Caco-2 (cell line): ENCODE results near the gene HIRIP3. TPM values are rescaled to one million over a fixed set of nuclear protein-coding genes. Genes with fewer than 3 reads are reported as not detected.

Experiments
- BruUV-seq: library from RNA; stranded (reverse); fragments of 400-500 nt; replicated peaks from 2 replicates; lab custom pipeline; 2021; lab: Mats Ljungman, UMichigan
- CTCF ChIA-PET: fragments of 300-600 bp; sonication (Branson Sonifier 250); formaldehyde crosslinking; loops from one replicate; lab custom pipeline; 2022; ENCODE audit warnings: antibody characterized with exemption; lab: Charles Lee
- POLR2A ChIA-PET: fragments of 300-600 bp; sonication (Branson Sonifier 250); formaldehyde crosslinking; loops from one replicate; lab custom pipeline; 2022; ENCODE audit warnings: antibody characterized with exemption; lab: Charles Lee
- DNase-seq, 2 experiments: peaks; one replicate each; pipeline versions ENCODE4 v3.0.0 to v3.0.0-alpha.2; 2020 to 2022
- H3K27me3 ChIP-seq: replicated peaks from 2 replicates; pipeline ENCODE4 v1.6.0; 2011; ENCODE audit warnings: low read length; ENCODE audit not compliant: control insufficient read depth, insufficient read depth
- H3K36me3 ChIP-seq: 2 replicates; pipeline ENCODE4 v1.5.1; 2011; ENCODE audit warnings: low read length; ENCODE audit not compliant: control insufficient read depth, insufficient read depth
- H3K4me1 ChIP-seq: fragments of 250-450 bp; sonication (Bioruptor Pico); 2 replicates; pipeline ENCODE4 v1.5.1; 2020; ENCODE audit warnings: mild to moderate bottlenecking
- H3K4me3 ChIP-seq: 2 replicates; pipeline ENCODE4 v1.5.1; 2011; ENCODE audit warnings: low read depth, mild to moderate bottlenecking, control low read depth, low read length
- H3K9me3 ChIP-seq: fragments of 250-450 bp; sonication (Bioruptor Pico); 2 replicates; pipeline ENCODE4 v1.5.1; 2020; ENCODE audit warnings: mild to moderate bottlenecking, moderate library complexity
- H3K27ac Mint-ChIP-seq: one replicate; pipeline ENCODE4 v1.8.0; 2022; ENCODE audit warnings: mixed read lengths; ENCODE audit not compliant: unreplicated experiment
- H3K27me3 Mint-ChIP-seq: one replicate; pipeline ENCODE4 v1.8.0; 2022; ENCODE audit warnings: mixed read lengths; ENCODE audit not compliant: insufficient read depth, unreplicated experiment
- H3K36me3 Mint-ChIP-seq: one replicate; pipeline ENCODE4 v1.8.0; 2022; ENCODE audit warnings: mild to moderate bottlenecking, mixed read lengths; ENCODE audit not compliant: insufficient read depth, unreplicated experiment
- H3K4me1 Mint-ChIP-seq: one replicate; pipeline ENCODE4 v1.8.0; 2022; ENCODE audit warnings: low read depth, mixed read lengths; ENCODE audit not compliant: unreplicated experiment
- H3K4me3 Mint-ChIP-seq: one replicate; pipeline ENCODE4 v1.8.0; 2022; ENCODE audit warnings: mild to moderate bottlenecking, moderate library complexity, mixed read lengths; ENCODE audit not compliant: unreplicated experiment
- H3K9me3 Mint-ChIP-seq: one replicate; pipeline ENCODE4 v1.8.0; 2022; ENCODE audit warnings: mixed read lengths; ENCODE audit not compliant: unreplicated experiment
- intact Hi-C: fragments of 100-400 bp; cut with micrococcal nuclease; formaldehyde crosslinking; loops from one replicate; pipeline ENCODE4 v1.10.0; 2022; ENCODE audit not compliant: unreplicated experiment
- total RNA-seq: library from RNA; stranded (reverse); gene quantifications from 2 replicates; pipeline ENCODE4 v1.2.3, GENCODE V29; 2022
- TF ChIP-seq, protein P1 (sequence below), 2 experiments: fragments of 200-600 bp in 1 of 2; IDR thresholded peaks; 1 replicate in 1 of 2; 2 replicates in 1 of 2; pipeline versions ENCODE4 v1.5.1 to v1.8.0; 2011 to 2022; ENCODE audit warnings: antibody characterized with exemption in 1 of 2, control low read depth in 1 of 2, inconsistent platforms in 1 of 2, low read depth in 1 of 2, low read length in 1 of 2, mild to moderate bottlenecking in 1 of 2, moderate library complexity in 1 of 2; ENCODE audit not compliant: insufficient read depth in 1 of 2, severe bottlenecking in 1 of 2, unreplicated experiment in 1 of 2

The HIRIP3 gene
- total RNA-seq, 1 experiment from 2014 or later: 23.3 TPM

DNA sequence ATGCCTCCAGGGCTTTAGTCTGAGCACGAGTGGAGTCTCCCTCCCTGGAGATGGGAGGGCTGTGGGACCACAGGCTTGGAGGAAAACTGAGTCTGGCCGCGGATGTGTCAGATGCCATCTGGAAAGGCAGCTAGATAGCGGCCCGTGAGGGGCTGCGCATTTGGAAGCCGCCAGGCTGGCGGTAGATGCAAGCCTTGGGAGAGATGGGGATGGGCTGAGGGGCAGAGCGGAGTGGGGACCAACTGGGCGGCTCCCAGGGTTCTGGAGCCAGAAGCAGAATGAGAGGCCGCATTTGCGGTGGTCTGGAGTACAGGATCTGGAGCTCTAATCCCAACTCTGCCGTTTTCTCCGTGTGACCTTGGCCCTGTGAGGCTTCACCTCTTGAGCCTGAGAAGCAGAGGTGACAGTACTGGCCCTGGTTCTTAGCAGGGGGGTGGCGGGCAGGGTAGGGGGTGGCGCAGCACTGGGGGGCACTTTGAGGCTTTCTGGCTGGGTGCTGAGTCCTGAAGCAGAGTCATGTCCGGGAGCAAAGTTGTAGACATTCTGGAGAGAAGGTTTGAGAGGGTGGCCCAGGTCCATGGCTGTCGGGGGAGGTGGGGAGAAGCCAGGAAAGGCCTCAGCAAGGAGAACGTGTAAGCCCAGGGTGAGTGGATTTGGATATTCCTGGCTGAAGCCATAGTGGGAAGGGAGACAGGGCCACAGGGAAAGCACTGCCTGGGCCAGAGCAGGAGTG is 7.4 kb upstream of the HIRIP3 start:
- DNase-seq: no peak
- no TSS peak for BruUV-seq
- Mint-ChIP-seq H3K4me3 (no peak overlapping the region), H3K9me3 (no peaks in the 10 kb centered on the region), H3K27me3 (no peaks in the 10 kb centered on the region), H3K36me3 (peaks cover 28% of the 10 kb centered on the region), H3K27ac (no peak overlapping the region), H3K4me1 (no peaks in the 10 kb centered on the region)
- TF ChIP-seq, protein P1, sequence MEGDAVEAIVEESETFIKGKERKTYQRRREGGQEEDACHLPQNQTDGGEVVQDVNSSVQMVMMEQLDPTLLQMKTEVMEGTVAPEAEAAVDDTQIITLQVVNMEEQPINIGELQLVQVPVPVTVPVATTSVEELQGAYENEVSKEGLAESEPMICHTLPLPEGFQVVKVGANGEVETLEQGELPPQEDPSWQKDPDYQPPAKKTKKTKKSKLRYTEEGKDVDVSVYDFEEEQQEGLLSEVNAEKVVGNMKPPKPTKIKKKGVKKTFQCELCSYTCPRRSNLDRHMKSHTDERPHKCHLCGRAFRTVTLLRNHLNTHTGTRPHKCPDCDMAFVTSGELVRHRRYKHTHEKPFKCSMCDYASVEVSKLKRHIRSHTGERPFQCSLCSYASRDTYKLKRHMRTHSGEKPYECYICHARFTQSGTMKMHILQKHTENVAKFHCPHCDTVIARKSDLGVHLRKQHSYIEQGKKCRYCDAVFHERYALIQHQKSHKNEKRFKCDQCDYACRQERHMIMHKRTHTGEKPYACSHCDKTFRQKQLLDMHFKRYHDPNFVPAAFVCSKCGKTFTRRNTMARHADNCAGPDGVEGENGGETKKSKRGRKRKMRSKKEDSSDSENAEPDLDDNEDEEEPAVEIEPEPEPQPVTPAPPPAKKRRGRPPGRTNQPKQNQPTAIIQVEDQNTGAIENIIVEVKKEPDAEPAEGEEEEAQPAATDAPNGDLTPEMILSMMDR (IDR thresholded peaks at IDR 0.05; ENCODE audit: insufficient read depth in 1 of 2, low read depth in 1 of 2, low read length in 1 of 2, severe bottlenecking in 1 of 2, unreplicated experiment in 1 of 2): no peak
- no peaks in the 10 kb centered on the region for H3K9me3 ChIP-seq
- ChIA-PET CTCF (no interaction called here), POLR2A (no interaction called here)
- H3K27me3 ChIP-seq: no peaks in the 10 kb centered on the region
- H3K4me1 ChIP-seq: no peaks in the 10 kb centered on the region
- H3K36me3 ChIP-seq: no peaks in the 10 kb centered on the region
- intact Hi-C loops: no loop called here
- no peak overlapping the region for H3K4me3 ChIP-seq

DNA sequence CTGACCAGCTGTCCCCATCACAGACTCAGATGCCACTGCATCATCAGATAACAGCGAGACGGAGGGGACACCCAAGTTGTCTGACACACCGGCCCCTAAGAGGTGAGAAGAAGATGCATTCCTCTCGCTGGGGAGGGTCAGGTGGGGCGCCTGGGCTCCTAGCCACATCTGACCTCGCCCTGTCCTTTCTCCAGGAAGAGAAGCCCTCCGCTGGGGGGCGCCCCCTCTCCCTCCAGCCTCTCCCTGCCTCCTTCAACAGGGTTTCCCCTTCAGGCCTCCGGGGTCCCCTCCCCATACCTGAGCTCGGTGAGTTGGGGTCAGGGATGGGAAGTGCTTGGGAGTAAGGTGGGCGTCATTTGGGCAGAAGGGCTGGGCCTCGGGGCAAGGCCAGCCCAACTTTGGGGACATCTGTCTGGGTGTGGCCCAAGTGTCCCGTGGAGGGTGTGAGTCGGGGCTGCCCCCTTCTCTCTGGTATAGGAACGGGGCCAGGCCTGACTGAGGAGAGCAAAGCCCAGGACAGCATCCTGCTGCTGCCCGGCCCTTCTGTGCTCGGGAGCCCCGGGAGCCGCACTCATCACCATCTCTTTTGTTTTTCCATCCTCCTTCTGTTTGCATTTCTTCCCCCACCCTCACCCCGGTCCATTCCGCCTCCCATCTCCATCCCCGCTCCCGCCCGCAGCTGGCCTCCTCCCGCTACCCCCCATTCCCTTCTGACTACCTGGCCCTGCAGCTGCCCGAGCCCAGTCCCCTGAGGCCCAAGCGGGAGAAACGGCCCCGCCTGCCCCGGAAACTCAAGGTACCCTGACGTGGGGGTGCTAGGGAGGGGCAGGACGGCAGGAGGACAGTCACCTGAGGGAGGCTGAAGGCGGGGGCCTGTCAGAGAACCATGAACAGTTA is 5.6 kb upstream of the HIRIP3 start:
- no peaks in the 10 kb centered on the region for H3K4me1 Mint-ChIP-seq
- H3K27me3 ChIP-seq: no peaks in the 10 kb centered on the region
- H3K4me3 ChIP-seq: no peak overlapping the region
- H3K27ac Mint-ChIP-seq: no peak overlapping the region
- POLR2A ChIA-PET: no interaction called here
- DNase-seq: no peak
- H3K36me3 Mint-ChIP-seq: peaks cover 36% of the 10 kb centered on the region
- no TSS peak for BruUV-seq
- H3K4me3 Mint-ChIP-seq: no peak overlapping the region
- no peaks in the 10 kb centered on the region for H3K9me3 Mint-ChIP-seq
- CTCF ChIA-PET: no interaction called here
- no peaks in the 10 kb centered on the region for H3K27me3 Mint-ChIP-seq
- intact Hi-C loops: no loop called here
- no peaks in the 10 kb centered on the region for H3K36me3 ChIP-seq
- no peaks in the 10 kb centered on the region for H3K9me3 ChIP-seq
- peaks cover 5% of the 10 kb centered on the region; the same call in 1 of the 2 replicates for H3K4me1 ChIP-seq
- TF ChIP-seq, protein P1 (IDR thresholded peaks at IDR 0.05; ENCODE audit: insufficient read depth in 1 of 2, low read depth in 1 of 2, low read length in 1 of 2, severe bottlenecking in 1 of 2, unreplicated experiment in 1 of 2): no peak

DNA sequence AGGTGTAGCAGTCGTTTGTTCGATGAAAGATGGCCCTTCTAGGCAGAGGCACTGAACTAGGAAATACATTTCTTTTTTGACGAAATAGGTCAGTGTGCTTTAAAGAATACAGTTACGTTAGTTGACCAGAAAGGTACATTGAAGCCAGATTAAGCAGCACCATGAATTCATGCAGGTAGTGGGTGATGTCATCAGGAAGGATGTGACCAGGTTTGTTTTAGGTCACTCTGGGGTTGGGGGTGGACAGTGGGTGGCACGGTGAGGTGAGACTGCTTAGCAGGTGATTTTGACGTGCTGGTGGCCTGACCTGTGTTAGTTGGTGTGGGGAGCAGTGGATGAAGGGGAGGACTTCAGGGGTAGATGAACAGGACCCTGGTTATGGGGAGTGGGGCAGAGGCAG is 4.2 kb upstream of the HIRIP3 start:
- CTCF ChIA-PET: no interaction called here
- Mint-ChIP-seq H3K36me3 (peaks cover 48% of the 10 kb centered on the region), H3K27me3 (no peaks in the 10 kb centered on the region), H3K4me3 (no peak overlapping the region), H3K4me1 (peaks cover 3% of the 10 kb centered on the region), H3K27ac (no peak overlapping the region), H3K9me3 (no peaks in the 10 kb centered on the region)
- Histone ChIP-seq H3K9me3 (no peaks in the 10 kb centered on the region), H3K4me1 (peaks cover 8% of the 10 kb centered on the region; the same call in 1 of the 2 replicates), H3K36me3 (no peaks in the 10 kb centered on the region), H3K27me3 (no peaks in the 10 kb centered on the region), H3K4me3 (no peak overlapping the region)
- TF ChIP-seq, protein P1 (IDR thresholded peaks at IDR 0.05; ENCODE audit: insufficient read depth in 1 of 2, low read depth in 1 of 2, low read length in 1 of 2, severe bottlenecking in 1 of 2, unreplicated experiment in 1 of 2): no peak
- intact Hi-C loops: loop anchor here (10.0 kb wide), 1 partner anchor 185 kb away; the partner anchor contains the start of genes PAGR1 and PRRT2
- DNase-seq: no peak
- POLR2A ChIA-PET: no interaction called here
- no TSS peak for BruUV-seq
